ENCODE measurements around the gene RAPGEF1.

RAPGEF1 gene

GRCh38 chr9:131606896-131607567 lies 132.8 kb downstream of the RAPGEF1 start:
- no peak overlapping the region for H3K27ac ChIP-seq (ENCODE audit: insufficient read depth in 1 of 2, low read depth in 1 of 2, low read length in 2 of 2, poor library complexity in 1 of 2, severe bottlenecking in 2 of 2)
- WGBS (ENCODE audit: insufficient coverage), result 96% methylated on average over 11 of the region's 13 CpGs
- H3K9me3 ChIP-seq (ENCODE audit: control extremely low read depth in 1 of 5, control insufficient read depth in 4 of 5, insufficient read depth in 2 of 5, low read depth in 1 of 5, low read length in 4 of 5), result no peaks in the 10 kb centered on the region
- H3K4me1 ChIP-seq (ENCODE audit: control extremely low read depth in 1 of 4, control insufficient read depth in 4 of 4, insufficient read depth in 4 of 4, low read length in 3 of 4), result peaks cover 3 to 21% (median 12%) of the 10 kb centered on the region in 4 experiments
- peaks cover 11 to 61% (median 27%) of the 10 kb centered on the region in 4 experiments for H3K36me3 ChIP-seq (ENCODE audit: control insufficient read depth in 4 of 4, insufficient read depth in 4 of 4, low read length in 3 of 4)
- H3K27me3 ChIP-seq (replicated peaks in 2 of 5; ENCODE audit: control insufficient read depth in 4 of 5, insufficient read depth in 5 of 5, low read length in 4 of 5), result no peaks in the 10 kb centered on the region
- ChIA-PET CTCF (interaction anchor here (1.2 to 3.8 kb wide), 2 partner anchors 16 kb away, joined by 3 to 24 read pairs; no protein-coding TSS in a partner anchor), POLR2A (interaction anchor here (0.7 to 1.1 kb wide), 2 partner anchors 15 to 21 kb away, joined by 3 to 4 read pairs; no protein-coding TSS in a partner anchor)
- no peak overlapping the region for H3K4me3 ChIP-seq (ENCODE audit: control insufficient read depth in 1 of 7, extremely low read depth in 1 of 7, insufficient read depth in 4 of 7, low read depth in 2 of 7, low read length in 6 of 7)
- DNase-seq, result no peak

DNA sequence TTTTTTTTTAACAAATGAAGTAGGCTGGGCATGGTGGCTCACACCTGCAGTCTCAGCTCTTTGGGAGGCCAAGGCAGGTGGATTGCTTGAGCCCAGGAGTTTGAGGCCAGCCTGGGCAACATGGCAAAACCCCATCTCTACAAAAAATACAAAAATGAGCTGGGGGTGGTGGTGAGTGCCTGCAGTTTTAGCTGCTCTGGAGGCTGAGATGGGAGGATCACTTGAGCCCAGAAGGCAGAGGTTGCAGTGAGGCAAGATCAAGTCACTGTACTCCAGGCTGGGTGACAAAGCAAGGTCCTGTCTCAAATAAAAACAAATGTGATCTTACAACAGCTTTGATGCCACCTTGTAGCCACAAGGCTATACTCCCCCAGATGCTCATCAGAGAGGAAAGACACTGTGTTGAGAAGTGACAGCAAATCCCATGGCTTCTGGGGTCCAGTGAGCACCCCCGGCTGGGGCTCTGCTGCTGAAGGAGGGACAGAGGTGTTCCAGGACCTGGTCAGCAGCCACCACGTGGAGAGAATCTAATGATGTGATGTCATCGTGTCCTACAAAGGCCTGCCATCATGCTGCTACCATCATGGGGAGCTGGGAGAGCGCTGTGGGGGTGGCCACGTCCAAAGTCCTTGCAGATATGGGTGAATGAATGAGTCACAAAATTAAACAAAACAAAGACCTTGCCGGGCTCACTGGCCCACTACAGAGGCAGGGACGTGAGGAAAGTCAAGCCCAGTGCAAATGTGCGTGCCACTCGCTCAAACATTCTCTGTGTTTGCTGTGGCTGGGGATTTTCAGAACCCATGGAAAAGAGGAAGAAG lies 133.9 kb downstream of the RAPGEF1 start:
- peaks cover 3 to 12% (median 11%) of the 10 kb centered on the region in 4 experiments for H3K4me1 ChIP-seq (ENCODE audit: control extremely low read depth in 1 of 4, control insufficient read depth in 4 of 4, insufficient read depth in 4 of 4, low read length in 3 of 4)
- no peak overlapping the region for H3K4me3 ChIP-seq (ENCODE audit: control insufficient read depth in 1 of 7, extremely low read depth in 1 of 7, insufficient read depth in 4 of 7, low read depth in 2 of 7, low read length in 6 of 7)
- H3K27me3 ChIP-seq (replicated peaks in 2 of 5; ENCODE audit: control insufficient read depth in 4 of 5, insufficient read depth in 5 of 5, low read length in 4 of 5), result no peaks in the 10 kb centered on the region
- POLR2A ChIA-PET, result interaction anchor here (0.6 kb wide), 1 partner anchor 213 kb away, joined by 3 read pairs; no protein-coding TSS in a partner anchor
- H3K36me3 ChIP-seq (ENCODE audit: control insufficient read depth in 4 of 4, insufficient read depth in 4 of 4, low read length in 3 of 4), result peaks cover 10 to 68% (median 34%) of the 10 kb centered on the region in 4 experiments
- no peak for DNase-seq
- 92% methylated on average over 9 of the region's 9 CpGs for WGBS (ENCODE audit: insufficient coverage)
- no peaks in the 10 kb centered on the region for H3K9me3 ChIP-seq (ENCODE audit: control extremely low read depth in 1 of 5, control insufficient read depth in 4 of 5, insufficient read depth in 2 of 5, low read depth in 1 of 5, low read length in 4 of 5)
- no peak overlapping the region for H3K27ac ChIP-seq (ENCODE audit: insufficient read depth in 1 of 2, low read depth in 1 of 2, low read length in 2 of 2, poor library complexity in 1 of 2, severe bottlenecking in 2 of 2)
- CTCF ChIA-PET, result interaction anchor here (1.0 to 1.2 kb wide), 2 partner anchors 8 to 17 kb away, joined by 3 read pairs; no protein-coding TSS in a partner anchor

DNA sequence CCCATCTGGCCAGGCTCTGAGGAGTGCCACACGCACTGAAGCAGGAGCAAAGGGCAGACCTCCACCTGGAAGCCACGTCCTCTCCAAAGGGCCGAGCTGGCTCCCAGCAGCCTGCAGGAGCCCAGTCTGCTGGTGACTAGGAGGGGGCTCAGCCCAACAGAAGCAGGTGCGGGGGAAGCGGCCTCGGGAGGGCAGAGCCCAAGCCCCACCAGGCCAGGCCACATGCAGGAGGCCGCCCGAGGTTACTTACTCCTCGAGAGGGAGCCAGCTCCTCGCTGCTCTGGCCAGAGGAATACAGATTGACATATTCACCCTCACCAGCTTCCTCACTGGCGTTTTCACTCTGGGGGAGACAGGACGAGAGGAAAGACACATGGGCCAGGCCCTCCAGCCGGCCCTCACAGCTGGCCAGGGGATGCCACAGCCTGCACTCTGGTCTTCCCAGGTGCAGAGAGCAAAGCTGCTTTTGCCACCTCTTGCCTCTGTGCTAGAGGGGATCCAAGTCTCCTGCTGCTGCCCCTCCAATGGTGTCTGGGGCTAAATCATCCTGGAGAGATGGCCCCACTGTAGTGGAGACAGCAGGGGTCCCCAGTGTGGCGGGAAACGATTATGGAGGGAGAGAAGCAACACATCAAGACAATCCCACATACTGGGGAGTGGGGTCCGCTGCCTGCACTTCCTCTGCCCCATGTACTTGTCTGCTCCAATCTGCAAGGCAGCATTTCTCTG lies 136.0 kb downstream of the RAPGEF1 start:
- WGBS (ENCODE audit: insufficient coverage), result 97% methylated on average over 12 of the region's 16 CpGs
- Histone ChIP-seq H3K27ac (ENCODE audit: insufficient read depth in 1 of 2, low read depth in 1 of 2, low read length in 2 of 2, poor library complexity in 1 of 2, severe bottlenecking in 2 of 2) (no peak overlapping the region), H3K36me3 (ENCODE audit: control insufficient read depth in 4 of 4, insufficient read depth in 4 of 4, low read length in 3 of 4) (peaks cover 15 to 66% (median 38%) of the 10 kb centered on the region in 4 experiments), H3K4me3 (ENCODE audit: control insufficient read depth in 1 of 7, extremely low read depth in 1 of 7, insufficient read depth in 4 of 7, low read depth in 2 of 7, low read length in 6 of 7) (no peak overlapping the region), H3K4me1 (ENCODE audit: control extremely low read depth in 1 of 4, control insufficient read depth in 4 of 4, insufficient read depth in 4 of 4, low read length in 3 of 4) (no peaks in the 10 kb centered on the region), H3K27me3 (replicated peaks in 2 of 5; ENCODE audit: control insufficient read depth in 4 of 5, insufficient read depth in 5 of 5, low read length in 4 of 5) (no peaks in the 10 kb centered on the region), H3K9me3 (ENCODE audit: control extremely low read depth in 1 of 5, control insufficient read depth in 4 of 5, insufficient read depth in 2 of 5, low read depth in 1 of 5, low read length in 4 of 5) (no peaks in the 10 kb centered on the region)
- ChIA-PET CTCF (interaction anchor here (1.3 to 2.4 kb wide), 2 partner anchors 13 to 137 kb away, joined by 3 to 9 read pairs; no protein-coding TSS in a partner anchor), POLR2A (no interaction called here)
- DNase-seq, result no peak

DNA sequence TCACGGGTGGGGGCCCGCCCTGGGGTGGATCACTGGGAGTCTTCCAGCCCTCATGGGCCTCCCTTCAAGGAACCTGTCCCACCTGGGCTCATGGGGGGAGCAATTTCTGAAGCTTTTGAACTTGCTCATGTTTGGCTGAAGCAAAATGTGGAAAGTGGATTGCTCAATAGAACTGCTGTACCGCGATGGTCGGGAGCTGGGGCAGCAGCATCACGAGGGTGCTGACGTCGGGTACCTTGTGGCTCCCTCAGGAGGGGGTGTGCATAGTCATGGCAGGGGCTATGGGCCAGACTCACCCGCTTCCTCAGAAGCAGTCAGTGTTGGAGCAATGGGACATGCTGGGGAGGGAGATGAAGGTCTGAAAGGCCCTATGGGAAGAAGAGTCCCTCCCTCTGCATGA lies 136.7 kb downstream of the RAPGEF1 start:
- Histone ChIP-seq H3K9me3 (ENCODE audit: control extremely low read depth in 1 of 5, control insufficient read depth in 4 of 5, insufficient read depth in 2 of 5, low read depth in 1 of 5, low read length in 4 of 5) (no peaks in the 10 kb centered on the region), H3K4me1 (ENCODE audit: control extremely low read depth in 1 of 4, control insufficient read depth in 4 of 4, insufficient read depth in 4 of 4, low read length in 3 of 4) (peaks cover 0 to 5% (median 4%) of the 10 kb centered on the region in 4 experiments), H3K36me3 (ENCODE audit: control insufficient read depth in 4 of 4, insufficient read depth in 4 of 4, low read length in 3 of 4) (peaks cover 15 to 65% (median 37%) of the 10 kb centered on the region in 4 experiments), H3K27ac (ENCODE audit: insufficient read depth in 1 of 2, low read depth in 1 of 2, low read length in 2 of 2, poor library complexity in 1 of 2, severe bottlenecking in 2 of 2) (no peak overlapping the region), H3K27me3 (replicated peaks in 2 of 5; ENCODE audit: control insufficient read depth in 4 of 5, insufficient read depth in 5 of 5, low read length in 4 of 5) (no peaks in the 10 kb centered on the region), H3K4me3 (ENCODE audit: control insufficient read depth in 1 of 7, extremely low read depth in 1 of 7, insufficient read depth in 4 of 7, low read depth in 2 of 7, low read length in 6 of 7) (no peak overlapping the region)
- POLR2A ChIA-PET, result no interaction called here
- 96% methylated on average over 8 of the region's 9 CpGs for WGBS (ENCODE audit: insufficient coverage)
- no peak for DNase-seq
- CTCF ChIA-PET, result interaction anchor here (1.1 to 2.4 kb wide), 4 partner anchors 9 to 119 kb away, joined by 3 to 9 read pairs (median 3); no protein-coding TSS in a partner anchor

DNA sequence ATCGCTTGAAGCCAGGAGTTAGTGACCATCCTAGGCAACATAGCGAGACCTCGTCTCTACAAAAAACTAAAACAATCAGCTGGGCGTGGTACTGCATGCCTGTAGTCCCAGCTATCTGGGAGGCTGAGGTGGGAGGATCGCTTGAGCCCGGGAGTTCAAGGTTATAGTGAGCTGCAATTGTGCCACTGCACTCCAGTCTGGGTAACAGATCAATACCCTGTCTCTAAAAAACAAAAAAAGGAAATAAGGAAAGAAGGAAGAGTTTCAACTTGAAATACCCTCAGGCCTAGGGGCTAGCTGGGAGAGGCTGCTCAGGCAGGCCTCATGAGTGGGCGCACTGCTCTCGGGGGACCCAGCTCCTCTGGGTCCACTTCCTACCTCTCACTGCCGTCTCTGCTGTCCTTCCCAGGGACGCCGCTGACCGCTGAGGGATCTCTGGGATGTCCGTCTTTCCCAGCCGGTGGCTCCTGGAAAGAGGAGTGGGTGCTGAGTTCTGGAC lies 138.1 kb downstream of the RAPGEF1 start:
- Histone ChIP-seq H3K27me3 (replicated peaks in 2 of 5; ENCODE audit: control insufficient read depth in 4 of 5, insufficient read depth in 5 of 5, low read length in 4 of 5) (no peaks in the 10 kb centered on the region), H3K27ac (ENCODE audit: insufficient read depth in 1 of 2, low read depth in 1 of 2, low read length in 2 of 2, poor library complexity in 1 of 2, severe bottlenecking in 2 of 2) (no peak overlapping the region), H3K9me3 (ENCODE audit: control extremely low read depth in 1 of 5, control insufficient read depth in 4 of 5, insufficient read depth in 2 of 5, low read depth in 1 of 5, low read length in 4 of 5) (no peaks in the 10 kb centered on the region), H3K4me1 (ENCODE audit: control extremely low read depth in 1 of 4, control insufficient read depth in 4 of 4, insufficient read depth in 4 of 4, low read length in 3 of 4) (peaks cover 0 to 18% (median 7%) of the 10 kb centered on the region in 4 experiments), H3K36me3 (ENCODE audit: control insufficient read depth in 4 of 4, insufficient read depth in 4 of 4, low read length in 3 of 4) (peaks cover 15 to 68% (median 42%) of the 10 kb centered on the region in 4 experiments), H3K4me3 (ENCODE audit: control insufficient read depth in 1 of 7, extremely low read depth in 1 of 7, insufficient read depth in 4 of 7, low read depth in 2 of 7, low read length in 6 of 7) (no peak overlapping the region)
- ChIA-PET CTCF (interaction anchor here (1.0 to 2.1 kb wide), 5 partner anchors 8 to 140 kb away, joined by 3 to 13 read pairs (median 6); partner anchors contain the start of gene RAPGEF1), POLR2A (no interaction called here)
- WGBS (ENCODE audit: insufficient coverage), result 97% methylated on average over 13 of the region's 14 CpGs
- DNase-seq, result no peak

- Histone ChIP-seq H3K36me3 (ENCODE audit: control insufficient read depth in 4 of 4, insufficient read depth in 4 of 4, low read length in 3 of 4) (peaks cover 16 to 72% (median 47%) of the 10 kb centered on the region in 4 experiments), H3K27ac (ENCODE audit: insufficient read depth in 1 of 2, low read depth in 1 of 2, low read length in 2 of 2, poor library complexity in 1 of 2, severe bottlenecking in 2 of 2) (no peak overlapping the region), H3K9me3 (ENCODE audit: control extremely low read depth in 1 of 5, control insufficient read depth in 4 of 5, insufficient read depth in 2 of 5, low read depth in 1 of 5, low read length in 4 of 5) (no peaks in the 10 kb centered on the region), H3K4me3 (ENCODE audit: control insufficient read depth in 1 of 7, extremely low read depth in 1 of 7, insufficient read depth in 4 of 7, low read depth in 2 of 7, low read length in 6 of 7) (no peak overlapping the region), H3K27me3 (replicated peaks in 2 of 5; ENCODE audit: control insufficient read depth in 4 of 5, insufficient read depth in 5 of 5, low read length in 4 of 5) (no peaks in the 10 kb centered on the region), H3K4me1 (ENCODE audit: control extremely low read depth in 1 of 4, control insufficient read depth in 4 of 4, insufficient read depth in 4 of 4, low read length in 3 of 4) (peaks cover 0 to 25% (median 7%) of the 10 kb centered on the region in 4 experiments)
- ChIA-PET POLR2A (no interaction called here), CTCF (interaction anchor here (1.0 to 3.3 kb wide), 8 partner anchors 12 to 152 kb away, joined by 3 to 19 read pairs (median 3); no protein-coding TSS in a partner anchor)
- DNase-seq, result peak in 2 of 3 donors; percentile 53 to 59
- 40% methylated on average over 16 of the region's 17 CpGs for WGBS (ENCODE audit: insufficient coverage)
Observed at GRCh38 chr9:131598121-131598520, 141.8 kb downstream of the RAPGEF1 start.

All from common myeloid progenitor, CD34-positive (primary cell).